TTC549 (cell line): Measurements from ENCODE around the gene AKNA.

ENCODE experiments used
- FAIRE-seq: peaks from 2 replicates; lab custom pipeline; 2012; peaks lifted over from hg19 to GRCh38; lab: Jason Lieb, UNC

The AKNA gene

DNA sequence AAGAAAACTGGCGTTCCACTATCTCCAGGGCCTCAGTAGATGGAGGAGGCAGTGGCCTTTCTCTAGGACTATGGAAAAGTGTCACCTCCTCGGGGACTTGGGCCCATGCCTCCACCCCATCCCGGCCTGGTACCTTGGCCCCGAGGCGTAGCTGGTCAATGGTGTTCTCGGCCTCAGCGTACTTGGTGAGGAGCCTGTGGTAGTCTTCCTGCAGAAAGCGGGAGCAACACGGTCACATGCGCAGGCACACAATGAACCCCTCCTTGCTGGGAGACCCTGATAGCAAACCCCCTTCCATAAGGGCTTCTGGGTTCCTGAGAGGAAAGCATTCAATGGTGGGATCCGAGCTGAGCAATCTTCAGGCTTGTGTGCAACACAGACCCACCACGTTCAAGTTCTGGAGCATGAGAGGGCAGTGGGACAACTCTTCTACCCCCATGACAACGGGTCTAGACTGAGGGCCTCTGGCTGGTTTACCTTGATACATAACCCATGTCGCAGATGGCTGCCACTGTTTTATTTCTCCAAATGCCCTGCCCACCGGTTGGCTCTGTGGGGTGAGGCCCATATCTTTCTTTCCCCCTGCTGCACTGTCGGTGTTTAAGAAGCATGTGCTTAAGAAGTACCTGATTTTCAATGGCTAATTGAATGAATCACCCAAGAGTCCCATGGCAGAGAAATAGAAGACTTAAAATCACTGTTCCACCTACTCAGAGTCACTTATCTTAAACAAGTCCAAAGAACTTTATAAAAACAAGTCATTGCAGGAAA lies 13.6 kb downstream of the AKNA start:
- no peak for FAIRE-seq

DNA sequence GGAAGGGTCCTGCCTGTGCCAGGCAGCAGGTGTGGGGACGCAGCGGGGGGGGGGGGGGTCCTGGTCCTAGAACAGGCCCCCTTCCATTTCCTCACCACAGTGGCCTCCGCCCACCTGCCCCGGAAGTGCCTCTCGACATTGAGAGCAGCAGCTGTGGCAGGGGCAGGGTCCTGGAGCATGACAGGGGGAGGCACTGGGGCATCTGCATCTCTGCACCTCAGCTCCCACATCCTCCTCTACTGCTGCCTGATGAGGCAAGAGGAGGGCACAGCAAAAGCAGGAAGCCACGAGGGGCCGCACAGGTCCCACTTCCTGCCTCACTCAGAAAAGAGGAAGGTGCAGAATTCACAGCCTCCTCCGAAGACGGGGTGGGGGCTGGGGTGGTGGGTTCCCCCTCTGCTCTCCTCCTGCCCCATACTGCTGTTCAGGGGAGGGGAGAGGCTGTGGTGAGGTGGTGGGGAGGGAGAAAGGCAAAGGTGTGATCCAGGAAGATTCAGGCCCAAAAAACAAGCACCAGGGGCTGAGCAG lies 14.8 kb downstream of the AKNA start:
- FAIRE-seq = no peak

DNA sequence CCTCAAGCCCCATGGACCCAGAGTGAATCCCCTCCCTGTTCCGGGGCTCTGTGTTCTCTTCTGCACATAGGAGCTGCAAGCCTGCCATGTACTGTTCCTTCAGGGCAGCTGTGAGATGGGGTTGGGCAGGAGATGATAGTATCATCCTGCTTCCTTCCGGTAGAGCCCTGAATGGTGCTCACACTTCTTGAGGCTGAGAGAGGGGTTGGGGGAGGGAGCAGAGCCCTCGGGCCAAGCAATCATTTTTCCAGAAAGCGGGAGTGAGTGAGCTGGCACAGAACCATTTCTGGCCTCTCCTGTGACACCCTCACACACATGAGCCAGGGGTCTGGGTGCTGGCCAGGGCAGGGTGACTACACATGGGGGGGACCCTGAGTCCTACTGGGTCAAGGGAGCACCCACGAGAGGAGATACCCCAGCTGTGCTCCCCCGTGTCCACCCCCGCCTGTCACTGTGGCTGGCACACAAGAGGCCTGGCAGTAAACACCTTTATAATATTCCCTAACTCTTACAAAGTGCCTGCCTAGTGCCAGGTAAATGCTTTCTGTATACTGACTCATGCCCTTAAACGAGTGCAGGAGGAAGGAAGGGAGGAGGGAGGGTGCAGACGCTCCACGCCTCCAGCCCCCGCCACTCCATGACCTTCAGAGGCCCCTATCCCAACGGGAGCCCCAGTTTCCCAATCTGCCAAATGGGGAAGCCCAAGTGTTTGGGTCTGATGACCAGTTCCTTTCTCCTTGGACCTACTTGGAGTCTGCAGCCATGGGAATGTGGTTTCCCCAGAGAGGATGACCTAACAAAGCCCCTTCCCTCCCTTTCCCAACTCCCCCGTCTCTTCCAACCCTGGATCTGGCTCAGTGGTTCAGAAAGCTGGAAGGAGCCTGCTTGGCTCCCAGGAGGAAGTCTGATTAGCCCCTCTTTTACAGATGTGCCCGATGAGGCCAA lies 15.5 kb downstream of the AKNA start:
- no peak for FAIRE-seq

DNA sequence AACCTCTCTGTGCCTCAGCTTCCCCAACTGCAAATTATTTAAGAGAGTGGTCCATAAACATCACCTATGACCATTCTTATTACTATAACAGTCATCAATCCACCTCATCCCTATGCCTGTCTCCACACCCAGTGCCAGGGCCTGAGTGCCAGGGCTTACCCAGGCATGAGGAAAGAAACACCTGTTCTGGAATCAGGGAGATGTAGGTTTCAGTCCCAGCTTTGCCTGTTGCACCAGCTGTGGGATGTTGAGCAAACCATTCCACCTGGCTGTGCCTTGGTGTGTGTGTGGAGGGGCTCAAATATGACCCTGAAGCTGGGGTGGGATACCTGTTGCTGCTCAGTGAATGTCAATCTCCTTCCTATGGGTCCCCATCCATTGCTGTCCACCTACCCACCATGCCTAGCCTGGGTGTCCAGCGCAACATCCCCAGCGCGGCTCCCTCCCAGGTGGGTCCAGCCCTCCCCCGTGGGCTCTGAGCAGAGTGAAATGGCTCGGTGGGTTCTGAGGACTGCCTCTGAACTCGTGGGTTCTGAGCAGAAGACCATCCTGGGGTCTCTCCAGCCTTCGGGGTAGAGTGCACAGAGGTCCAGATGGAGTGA lies 16.3 kb downstream of the AKNA start:
- no peak for FAIRE-seq

DNA sequence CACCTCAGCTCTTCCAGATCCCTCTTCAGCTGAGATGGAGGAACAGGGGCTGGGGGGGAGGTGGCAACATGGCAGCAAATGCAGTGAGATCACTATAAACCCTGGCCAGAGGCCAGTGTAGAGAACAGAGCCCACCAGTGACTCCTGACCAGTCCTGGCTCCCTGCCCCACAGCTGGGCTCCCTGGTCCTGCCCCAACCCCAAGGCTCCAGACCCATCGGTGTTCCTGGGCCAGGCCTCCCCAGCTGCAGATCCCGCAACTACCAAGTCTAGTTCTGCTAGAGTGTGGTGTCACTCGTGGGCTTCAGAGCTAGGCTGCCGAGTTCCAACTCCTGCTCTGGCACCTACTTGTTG lies 16.8 kb downstream of the AKNA start:
- no peak for FAIRE-seq

DNA sequence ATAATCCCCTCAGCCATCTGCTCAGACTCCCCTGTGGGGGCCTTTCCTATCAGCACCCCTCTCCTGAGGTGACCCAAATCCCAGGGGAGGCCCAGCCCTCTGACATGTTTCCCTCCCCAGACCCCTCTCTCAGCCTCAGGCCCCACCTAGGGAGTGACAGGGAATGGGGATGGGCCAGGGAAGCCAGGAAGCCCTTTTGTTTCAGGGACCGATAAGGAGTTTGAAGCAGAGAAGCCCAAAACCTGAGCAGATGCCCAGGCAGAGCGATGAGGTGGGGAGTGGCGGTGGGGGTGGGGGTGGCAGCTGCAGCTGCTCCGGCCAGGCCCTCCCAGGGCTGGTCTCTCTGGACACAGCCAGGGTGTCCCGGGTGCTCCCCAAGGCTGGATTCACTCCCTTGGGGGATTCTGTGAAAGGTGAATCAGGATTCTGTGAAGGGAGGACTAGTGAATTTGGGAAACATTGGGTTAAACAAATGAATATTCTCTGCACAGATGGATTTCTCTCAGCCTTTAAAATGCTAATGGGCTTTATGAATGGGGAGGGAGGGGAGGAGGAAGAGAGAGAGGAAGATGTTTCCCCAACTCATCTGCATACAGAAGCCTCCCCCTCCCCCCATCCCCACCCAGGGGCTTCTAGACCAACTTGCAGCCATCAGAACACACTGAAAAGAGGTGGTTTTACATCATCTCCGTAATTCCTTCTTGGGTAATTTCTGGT lies 17.4 kb downstream of the AKNA start:
- FAIRE-seq = no peak

DNA sequence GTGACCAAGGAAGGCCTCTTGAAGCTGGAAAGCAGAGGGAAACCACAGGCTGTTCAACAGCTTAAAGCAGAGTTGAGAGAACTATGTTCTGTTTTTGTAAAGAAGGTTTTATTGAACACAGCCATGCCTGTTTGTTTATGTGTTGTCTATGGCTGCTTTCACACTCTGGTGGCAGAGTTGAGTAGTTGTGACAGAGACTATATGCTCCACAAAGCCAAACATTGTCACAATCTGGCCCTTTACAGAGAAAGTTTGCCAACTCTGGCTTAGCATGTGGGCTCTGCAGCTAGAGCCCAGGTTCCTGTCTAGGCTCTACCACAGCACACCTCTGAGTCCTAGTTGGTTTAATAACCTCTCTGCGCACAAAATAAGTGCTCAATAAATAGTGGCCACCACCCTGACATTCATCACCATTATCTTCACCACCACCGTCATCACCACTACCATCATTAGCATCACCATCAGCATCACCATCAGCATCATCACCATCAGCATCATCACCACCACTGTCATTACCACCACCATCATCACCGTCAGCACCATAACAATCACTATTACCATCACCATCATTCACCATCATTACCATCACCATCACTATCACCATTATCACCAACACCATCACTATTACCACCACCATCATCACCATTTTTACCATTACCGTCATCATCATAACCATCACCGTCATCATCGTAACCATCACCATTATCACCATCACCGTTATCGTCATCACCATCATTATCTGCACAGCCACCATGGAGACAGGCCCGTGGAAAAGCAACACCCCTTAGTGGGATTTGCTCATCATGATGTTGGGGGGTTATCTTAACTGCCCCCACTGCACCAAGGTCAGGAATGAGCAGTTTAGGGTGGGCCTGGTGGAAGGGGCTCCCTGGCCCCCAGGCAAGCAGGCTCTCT lies 18.3 kb downstream of the AKNA start:
- FAIRE-seq = no peak

DNA sequence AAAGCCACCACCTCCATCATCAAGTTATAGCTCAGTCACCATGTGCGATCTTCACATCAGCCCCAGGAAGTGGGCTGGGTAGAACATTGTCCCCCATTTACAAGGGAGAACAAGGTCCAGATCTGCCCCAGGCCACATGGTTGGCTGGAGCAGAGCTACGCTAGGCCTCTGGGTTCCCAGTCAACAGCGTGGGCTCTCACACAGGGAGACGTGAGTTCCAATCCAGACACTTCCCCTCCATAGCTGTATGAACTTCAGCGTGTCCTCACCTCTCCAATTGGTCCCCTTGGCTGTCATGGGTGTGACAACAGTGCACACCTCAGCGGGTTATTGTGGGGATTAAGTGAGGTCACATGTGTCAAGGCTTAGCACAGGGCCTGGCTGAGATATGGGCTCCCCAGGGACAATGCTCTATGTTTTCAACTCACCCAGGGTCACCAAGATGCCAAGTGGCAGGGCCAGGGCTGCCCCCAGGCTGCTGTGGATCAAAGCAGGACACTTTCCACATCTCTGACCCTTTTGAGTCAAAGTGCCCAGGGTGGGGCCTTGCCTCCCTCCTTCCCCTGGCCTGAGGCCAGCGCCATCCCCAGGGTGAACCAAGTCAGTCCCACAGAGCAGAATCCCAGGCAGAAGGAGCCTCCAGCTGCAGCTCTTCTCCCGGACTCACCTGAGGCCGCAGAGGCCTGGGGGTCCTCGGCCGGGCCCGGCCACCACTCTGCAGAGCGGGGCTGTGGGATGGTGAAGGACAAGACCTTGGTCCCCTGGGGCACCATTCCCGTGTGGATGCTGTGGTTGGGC lies 19.8 kb downstream of the AKNA start:
- FAIRE-seq = no peak

DNA sequence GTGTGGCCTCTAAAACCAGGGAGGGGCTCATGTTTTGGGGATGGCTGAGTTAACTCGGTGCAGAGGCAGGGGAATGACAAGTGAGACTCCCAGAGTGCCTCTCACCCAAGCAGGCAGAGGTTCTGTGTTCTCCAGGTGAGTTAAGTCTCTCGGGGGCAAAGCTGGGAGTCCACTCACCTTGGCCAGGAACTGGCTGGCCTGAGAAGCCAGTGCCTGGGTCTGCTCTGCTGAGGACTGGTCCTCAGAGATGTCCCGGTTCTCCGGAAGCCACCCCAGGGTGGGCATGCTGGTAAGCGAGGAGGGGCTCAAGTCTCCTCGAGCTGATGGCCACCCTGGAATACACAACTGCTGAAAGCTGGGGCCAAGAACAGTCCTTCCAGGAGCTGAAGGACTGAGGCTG lies 20.4 kb downstream of the AKNA start:
- FAIRE-seq = no peak

DNA sequence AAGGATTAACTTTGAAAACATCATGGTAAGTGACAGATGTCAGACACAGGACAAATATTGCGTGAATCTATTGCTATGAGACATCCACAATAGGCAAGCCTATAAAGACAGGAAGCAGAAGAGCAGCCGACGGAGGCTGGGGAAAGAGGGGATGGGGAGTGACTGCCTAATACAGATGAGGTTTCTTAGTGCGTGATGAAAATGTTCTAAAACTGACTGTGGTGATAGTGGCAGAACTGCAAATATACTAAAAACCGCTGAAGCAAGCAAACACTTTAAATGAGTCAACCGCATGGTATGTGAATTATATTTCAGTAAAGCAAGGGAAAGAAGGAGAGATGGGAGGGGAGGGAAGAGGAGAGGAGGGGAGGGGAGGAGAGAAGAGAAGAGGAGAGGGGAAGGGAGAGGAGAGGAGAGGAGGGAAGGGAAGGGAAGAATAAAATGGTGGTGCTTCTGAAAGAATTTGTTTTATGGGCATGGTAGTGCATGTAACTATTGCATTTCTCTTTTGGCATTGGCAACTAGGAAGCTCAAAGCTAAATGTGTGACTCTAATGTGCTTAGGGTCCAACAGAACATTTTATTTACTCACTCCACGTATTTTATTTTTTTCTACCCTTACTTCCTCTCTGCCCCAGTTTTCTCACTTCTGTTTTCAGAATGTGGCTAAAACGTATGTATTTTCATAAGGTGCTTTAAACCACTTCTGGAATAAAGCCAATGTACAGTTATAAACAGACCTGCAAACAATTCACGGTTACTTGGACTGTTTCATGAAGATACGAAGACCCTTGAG lies 21.3 kb downstream of the AKNA start:
- no peak for FAIRE-seq

DNA sequence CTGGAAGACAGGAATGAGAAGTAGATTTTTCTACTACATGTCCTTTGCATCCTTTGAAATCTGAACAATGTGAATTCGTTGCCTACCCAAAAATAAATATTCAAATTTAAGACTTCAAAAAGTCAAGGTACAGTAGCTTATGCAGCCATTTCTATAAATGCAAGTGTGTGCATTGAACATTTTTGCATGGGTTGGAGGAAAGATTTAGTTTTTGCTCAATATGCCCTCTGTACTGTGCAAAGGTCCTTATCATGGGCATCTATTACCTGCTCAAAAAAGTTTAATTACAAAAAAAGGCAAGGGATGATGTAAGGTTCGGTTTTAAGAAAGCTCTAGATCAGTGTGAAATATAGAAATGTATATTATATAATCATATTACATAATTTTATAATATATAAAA lies 22.6 kb downstream of the AKNA start:
- FAIRE-seq = no peak

DNA sequence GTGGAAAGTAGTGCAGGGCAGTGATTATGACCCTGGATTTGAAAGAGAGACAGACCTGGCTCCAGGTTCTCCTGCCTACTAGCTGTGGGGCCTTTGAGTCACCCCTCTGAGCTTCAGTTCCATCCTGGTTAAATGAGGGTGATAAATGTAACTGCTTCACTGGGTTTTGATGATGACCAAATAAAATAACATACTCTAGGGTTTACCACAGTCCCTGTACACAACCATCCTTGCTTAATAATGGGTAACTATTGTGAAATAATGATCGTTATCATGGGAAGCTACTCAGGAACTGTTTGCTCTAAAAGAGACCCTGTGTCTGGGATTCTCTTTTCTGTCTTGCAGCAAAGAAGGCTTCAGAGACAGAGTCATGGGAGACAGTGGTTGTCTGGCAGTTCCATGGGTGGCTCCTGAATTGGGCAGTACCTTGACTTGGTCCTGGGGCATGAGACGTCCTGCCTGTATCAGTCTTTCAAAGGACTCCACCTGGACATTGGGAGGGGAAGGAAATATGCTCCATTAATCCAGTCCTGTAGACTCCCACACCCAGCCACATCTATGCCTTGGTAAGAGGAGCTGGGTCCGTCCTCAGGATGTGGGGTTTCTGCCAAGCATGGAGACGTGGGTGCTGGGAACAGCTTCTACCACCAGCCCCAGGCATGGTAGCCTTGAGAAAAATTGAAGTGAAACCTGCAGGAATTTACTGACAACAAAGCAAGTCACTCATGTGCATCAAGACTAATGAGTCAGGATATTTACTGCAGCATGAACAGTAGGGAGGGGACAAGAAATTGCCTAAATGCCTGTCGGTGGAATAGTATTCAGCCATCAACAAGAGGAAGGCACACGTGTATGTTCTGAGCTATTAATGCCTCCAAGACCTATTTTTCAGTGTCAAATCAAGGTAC lies 23.4 kb downstream of the AKNA start:
- FAIRE-seq = no peak

DNA sequence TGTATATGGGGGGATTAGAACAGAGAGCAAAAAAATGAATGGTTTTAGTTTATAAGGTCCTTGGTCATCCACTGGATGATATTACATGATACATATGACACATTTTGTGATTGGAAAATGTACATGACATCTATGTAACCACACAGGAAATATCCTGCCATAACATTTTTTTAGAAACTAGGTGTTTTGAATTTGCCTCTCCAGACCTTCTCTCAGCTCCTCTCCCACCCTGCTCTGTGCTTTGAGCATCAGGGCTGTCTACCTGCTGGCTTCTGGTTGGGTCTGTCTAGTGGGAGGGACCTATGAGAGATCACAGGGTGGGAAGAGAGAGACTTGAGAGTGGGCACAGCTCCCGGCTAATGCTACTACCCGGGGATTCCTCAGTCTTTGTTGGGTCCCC lies 24.4 kb downstream of the AKNA start:
- FAIRE-seq = no peak

DNA sequence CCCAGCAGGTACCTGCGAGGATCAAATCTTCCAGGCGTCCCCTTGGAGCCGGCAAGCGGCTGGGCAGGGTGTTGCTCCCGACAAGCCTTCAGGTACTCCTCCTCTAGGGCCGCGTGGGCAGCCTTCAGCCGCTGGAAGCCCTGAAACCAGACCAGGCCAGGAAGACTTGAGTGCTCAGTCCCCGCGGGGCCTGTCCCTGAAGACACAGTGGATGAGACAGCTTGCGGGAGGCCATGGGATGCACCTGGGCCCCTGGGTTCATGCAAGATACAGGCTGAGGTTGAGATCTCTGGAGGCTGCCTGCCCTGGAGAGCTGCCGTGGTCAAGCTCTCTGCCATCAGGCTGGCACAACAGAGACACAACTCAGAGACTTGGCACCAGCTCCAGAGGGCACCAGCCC lies 25.4 kb downstream of the AKNA start:
- FAIRE-seq = no peak

DNA sequence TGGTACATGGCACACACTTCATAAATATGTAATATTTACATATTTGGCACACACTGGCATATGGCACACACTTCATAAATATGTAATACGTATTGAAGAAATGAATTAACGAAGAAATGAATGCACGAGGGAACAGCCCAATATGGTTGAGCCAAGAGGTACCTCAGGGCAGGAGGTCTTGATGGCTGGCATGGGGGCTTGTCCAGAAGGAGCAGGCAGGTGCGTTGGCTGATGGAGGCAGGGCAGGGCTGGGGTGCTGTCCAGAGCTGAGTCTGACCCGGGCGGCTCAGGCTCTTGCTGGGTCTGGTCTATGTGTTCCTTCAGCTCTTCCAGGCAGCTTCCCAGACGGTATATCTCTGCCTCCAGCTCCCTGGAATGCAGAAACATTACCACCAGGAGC lies 26.2 kb downstream of the AKNA start:
- FAIRE-seq = no peak

DNA sequence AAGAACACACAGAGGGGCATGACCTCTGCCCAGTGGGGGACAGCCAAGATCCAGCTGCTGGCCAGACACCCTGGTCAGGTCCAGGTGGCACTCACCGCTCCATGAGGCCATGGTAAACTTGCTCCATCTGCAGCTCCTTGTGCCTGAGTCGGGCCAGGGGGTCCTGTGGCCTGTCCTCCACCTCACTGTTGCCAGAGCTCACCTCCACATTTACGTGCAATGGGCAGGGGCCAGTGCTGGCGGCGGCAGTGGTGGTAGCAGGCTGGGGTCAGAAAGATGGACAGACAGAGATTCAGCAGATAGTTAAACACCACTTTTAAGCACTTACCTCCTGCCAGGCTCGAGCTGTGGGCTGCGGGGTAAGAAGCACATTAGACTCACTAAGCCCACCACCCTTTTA lies 28.0 kb downstream of the AKNA start:
- no peak for FAIRE-seq

DNA sequence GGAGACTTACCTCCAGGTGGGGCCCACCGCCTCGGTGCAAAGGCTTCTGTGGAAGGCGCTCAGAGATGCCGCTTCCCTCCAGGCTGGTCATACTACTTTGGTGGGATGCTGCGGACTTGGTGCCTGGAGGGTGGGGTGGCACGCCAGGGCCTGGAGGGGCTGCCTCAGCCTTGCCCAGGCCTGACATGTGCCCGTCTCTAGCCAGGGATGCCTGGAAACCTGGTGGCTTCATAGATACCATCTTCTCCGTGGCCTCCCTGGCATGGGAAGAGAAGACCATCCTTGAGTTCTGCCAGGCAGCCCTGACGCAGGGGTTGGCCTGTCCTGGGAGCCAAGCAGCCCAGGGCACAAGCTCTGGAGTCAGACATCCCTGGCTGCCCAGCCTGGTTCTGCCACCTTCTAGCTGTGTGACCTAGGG lies 29.9 kb downstream of the AKNA start:
- FAIRE-seq = no peak

DNA sequence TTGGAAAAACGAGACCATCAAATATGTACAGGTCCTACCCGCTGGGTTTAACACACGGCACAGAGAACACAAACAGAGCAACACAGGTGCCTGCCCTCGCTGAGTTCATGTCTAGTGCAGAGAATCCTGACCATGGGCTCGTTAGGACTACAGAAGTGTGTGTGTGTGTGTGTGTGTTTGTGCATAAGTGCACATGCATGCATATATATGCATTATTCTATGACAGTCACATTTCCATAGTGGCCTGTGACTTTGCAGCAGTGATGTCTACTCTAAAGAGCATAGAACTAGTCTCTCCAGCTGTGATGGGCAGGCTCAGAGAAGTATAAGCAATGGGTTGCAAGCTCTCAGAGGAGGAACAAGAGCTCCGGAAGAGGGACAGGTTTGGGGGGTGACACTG lies 30.4 kb downstream of the AKNA start:
- no peak for FAIRE-seq
